GM13976 (cell line): ENCODE measurements around the gene MAP3K4.

Experiments
- DNase-seq: peaks from one replicate; pipeline ENCODE4 v3.0.0; 2012; ENCODE audit warnings: low spot score
- CTCF ChIP-seq: IDR thresholded peaks from 2 replicates; pipeline ENCODE4 v1.5.1; 2012; ENCODE audit warnings: borderline replicate concordance, mild to moderate bottlenecking; ENCODE audit not compliant: insufficient read depth; ENCODE audit errors: extremely low read depth, missing control alignments, control extremely low read depth
- in situ Hi-C: fragments of 300-500 bp; cut with MboI; formaldehyde crosslinking; loops from one replicate; pipeline ENCODE4 v1.12.0; 2022; ENCODE audit warnings: low sequenced_read_pairs, mixed read lengths, inconsistent platforms; ENCODE audit not compliant: unreplicated experiment

MAP3K4 gene

GRCh38 chr6:160999516-160999915 lies 7.9 kb downstream of the MAP3K4 start:
- in situ Hi-C loops = no loop called here
- no peak for DNase-seq
- no peak for TF ChIP-seq CTCF

- no peak for TF ChIP-seq CTCF
- DNase-seq = no peak
- in situ Hi-C loops = no loop called here
Observed at GRCh38 chr6:161000632-161001031, 9.1 kb downstream of the MAP3K4 start.

GRCh38 chr6:161001421-161001820 lies 9.9 kb downstream of the MAP3K4 start:
- in situ Hi-C loops = no loop called here
- TF ChIP-seq CTCF = no peak
- DNase-seq = no peak

- TF ChIP-seq CTCF = no peak
- in situ Hi-C loops = no loop called here
- DNase-seq = no peak
Observed at GRCh38 chr6:161003336-161003735, 11.8 kb downstream of the MAP3K4 start.

- TF ChIP-seq CTCF = no peak
- no peak for DNase-seq
- in situ Hi-C loops = no loop called here
Observed at GRCh38 chr6:161008245-161008644, 16.7 kb downstream of the MAP3K4 start.

GRCh38 chr6:161009991-161010390 lies 18.4 kb downstream of the MAP3K4 start:
- DNase-seq = no peak
- in situ Hi-C loops = no loop called here
- no peak for TF ChIP-seq CTCF

- DNase-seq = no peak
- in situ Hi-C loops = no loop called here
- TF ChIP-seq CTCF = no peak
Observed at GRCh38 chr6:161010418-161010817, 18.8 kb downstream of the MAP3K4 start.
